Small intestine (tissue), 7 donors: Measurements from ENCODE around the gene SLC25A42. TPM values are rescaled to one million over a fixed set of nuclear protein-coding genes. Genes with fewer than 3 reads are reported as not detected.

ENCODE experiments used
- DNase-seq, 2 donors: peaks; one replicate each; pipeline versions ENCODE4 v3.0.0 to v3.0.0-alpha.2; 2013
- FAIRE-seq: peaks from 2 replicates; lab custom pipeline; 2012; peaks lifted over from hg19 to GRCh38; lab: Jason Lieb, UNC
- H3K27ac ChIP-seq, 3 donors: one replicate each; pipeline ENCODE4 v1.5.1; 2013; ENCODE audit warnings: low read length in 2 of 3, mild to moderate bottlenecking in 2 of 3, control low read depth in 1 of 3, inconsistent platforms in 1 of 3, low read depth in 1 of 3, moderate library complexity in 1 of 3
- H3K27me3 ChIP-seq, 3 donors: one replicate each; pipeline ENCODE4 v1.6.1; 2013; ENCODE audit warnings: low read length in 3 of 3, inconsistent platforms in 1 of 3; ENCODE audit not compliant: control insufficient read depth in 3 of 3, insufficient read depth in 3 of 3
- H3K36me3 ChIP-seq, 3 donors: one replicate each; pipeline ENCODE4 v1.6.1; 2013; ENCODE audit warnings: low read length in 3 of 3, inconsistent platforms in 1 of 3, low read depth in 1 of 3, mild to moderate bottlenecking in 1 of 3, moderate library complexity in 1 of 3; ENCODE audit not compliant: control insufficient read depth in 3 of 3, insufficient read depth in 2 of 3
- H3K4me1 ChIP-seq, 3 donors: one replicate each; pipeline ENCODE4 v1.6.1; 2013; ENCODE audit warnings: low read length in 2 of 3, inconsistent platforms in 1 of 3, low read depth in 1 of 3, mild to moderate bottlenecking in 1 of 3, moderate library complexity in 1 of 3; ENCODE audit not compliant: control insufficient read depth in 3 of 3, insufficient read depth in 2 of 3
- H3K4me3 ChIP-seq, 3 donors: one replicate each; pipeline ENCODE4 v1.5.1; 2013; ENCODE audit warnings: low read length in 3 of 3, control low read depth in 1 of 3, inconsistent platforms in 1 of 3, low read depth in 1 of 3, mild to moderate bottlenecking in 1 of 3, moderate library complexity in 1 of 3
- H3K9me3 ChIP-seq, 2 donors: one replicate each; pipeline ENCODE4 v1.6.1; 2013; ENCODE audit warnings: low read depth in 1 of 2, low read length in 1 of 2; ENCODE audit not compliant: control insufficient read depth in 2 of 2, insufficient read depth in 1 of 2
- WGBS, 3 donors: extraction: QIAGEN DNeasy Blood & Tissue Kit; methylation state at CpG; one replicate each; pipeline ENCODE4 v1.1.7; 2013; 5-methylcytosine and 5-hydroxymethylcytosine counted together
- polyA plus RNA-seq, 4 donors: library from polyadenylated mRNA; stranded (reverse) in 3 of 4; unstranded in 1 of 4; fragments of 200-250 nt in 3 of 4; fragments of 120-200 nt in 1 of 4; gene quantifications; one replicate each; pipeline versions ENCODE4 v1.2.1 to v1.2.3, GENCODE V29; 2013
- donor health status: healthy with polysubstance abuse.
- donor health status: control.
- donor health status: control.
- donor health status: Bipolar disorder and iron deficiency.
- donor health status: healthy.

Gene SLC25A42
- polyA plus RNA-seq, 4 donors: 5.6 to 19.6 (median 9.4) TPM

DNA sequence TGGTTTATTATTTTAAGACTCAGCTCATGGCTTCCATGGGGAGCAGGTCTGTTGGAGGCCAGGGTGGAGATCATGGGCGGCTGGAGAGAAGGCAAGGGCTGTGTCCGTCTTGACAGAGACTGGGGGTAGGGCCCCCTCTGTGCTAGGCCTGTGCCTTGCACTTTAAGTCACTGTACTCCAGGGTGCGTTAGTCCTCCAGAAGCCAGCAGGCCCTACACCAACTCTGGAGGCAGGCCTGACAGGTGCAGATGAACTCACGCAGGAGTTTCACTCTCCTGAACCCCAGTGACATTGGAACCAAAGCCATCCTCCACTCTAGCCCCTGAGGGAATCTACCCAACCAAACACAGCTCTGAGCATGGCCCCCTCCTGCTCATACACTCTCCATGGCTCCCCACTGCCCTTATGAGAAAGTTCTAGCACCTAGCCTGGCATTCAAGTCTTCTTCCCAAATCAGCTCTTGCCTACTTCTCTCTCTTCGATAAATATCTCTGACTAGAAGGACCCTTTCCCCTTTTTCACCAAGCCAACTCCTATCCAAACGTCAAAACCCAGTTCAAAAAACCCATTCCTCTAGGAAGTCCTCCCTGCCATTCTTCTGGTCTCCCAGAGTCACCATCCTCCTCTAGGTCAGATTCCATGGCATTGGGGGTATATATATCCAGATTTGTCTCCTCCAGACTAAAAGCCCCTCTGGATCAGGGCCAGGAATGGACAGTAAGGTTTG lies 91.1 kb downstream of the SLC25A42 start:
- Histone ChIP-seq H3K4me3 (no peak overlapping the region), H3K4me1 (no peaks in the 10 kb centered on the region), H3K27ac (peak overlapping the region in 1 of 3 donors; percentile 12), H3K36me3 (peaks cover 0 to 29% (median 0%) of the 10 kb centered on the region in 3 donors), H3K27me3 (no peaks in the 10 kb centered on the region), H3K9me3 (peaks cover 0 to 11% of the 10 kb centered on the region in 2 donors)
- WGBS, 3 donors: 91 to 99% (median 96%) methylated on average over 6 of the region's 6 CpGs
- no peak for FAIRE-seq
- DNase-seq: no peak

DNA sequence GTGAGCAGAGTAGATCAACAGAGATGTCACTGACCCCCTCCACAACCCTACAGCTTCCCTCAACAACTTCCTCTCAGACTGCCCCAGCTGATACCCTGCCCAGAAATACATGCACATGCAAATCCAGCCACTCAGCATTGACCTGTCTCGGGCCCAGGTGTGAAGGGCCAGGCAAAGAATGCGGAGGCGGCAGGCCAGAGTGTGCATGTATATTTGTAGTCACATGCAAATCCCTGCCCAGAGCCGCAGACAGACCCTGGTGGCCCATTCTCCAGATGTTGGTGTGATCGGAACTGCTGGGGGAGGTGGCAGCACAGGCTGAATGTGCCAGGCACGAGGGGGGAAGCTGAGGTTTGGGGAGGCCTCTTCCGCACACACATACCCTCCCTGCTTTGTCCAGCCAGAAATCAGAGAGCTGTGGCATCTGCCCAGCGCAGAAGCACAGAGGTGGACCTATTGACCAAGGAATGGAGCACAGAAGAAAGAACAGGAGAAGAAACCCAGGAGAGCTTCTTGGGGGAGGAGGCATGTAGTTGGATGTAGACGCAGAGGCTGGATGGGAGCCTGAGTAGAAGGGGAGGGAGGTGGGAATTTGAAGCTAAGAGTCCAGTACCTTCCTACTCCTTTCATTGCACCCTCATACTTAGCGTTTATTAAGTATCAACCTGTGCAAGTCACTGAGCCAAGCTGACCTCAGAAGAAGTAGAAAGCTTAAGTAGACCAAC lies 91.9 kb downstream of the SLC25A42 start:
- WGBS, 3 donors: 84 to 94% (median 92%) methylated on average over 10 of the region's 10 CpGs
- Histone ChIP-seq H3K4me3 (no peak overlapping the region), H3K27ac (peak overlapping the region in 1 of 3 donors; percentile 12), H3K9me3 (peaks cover 0 to 11% of the 10 kb centered on the region in 2 donors), H3K27me3 (no peaks in the 10 kb centered on the region), H3K36me3 (peaks cover 0 to 25% (median 0%) of the 10 kb centered on the region in 3 donors), H3K4me1 (no peaks in the 10 kb centered on the region)
- no peak for FAIRE-seq
- no peak for DNase-seq

DNA sequence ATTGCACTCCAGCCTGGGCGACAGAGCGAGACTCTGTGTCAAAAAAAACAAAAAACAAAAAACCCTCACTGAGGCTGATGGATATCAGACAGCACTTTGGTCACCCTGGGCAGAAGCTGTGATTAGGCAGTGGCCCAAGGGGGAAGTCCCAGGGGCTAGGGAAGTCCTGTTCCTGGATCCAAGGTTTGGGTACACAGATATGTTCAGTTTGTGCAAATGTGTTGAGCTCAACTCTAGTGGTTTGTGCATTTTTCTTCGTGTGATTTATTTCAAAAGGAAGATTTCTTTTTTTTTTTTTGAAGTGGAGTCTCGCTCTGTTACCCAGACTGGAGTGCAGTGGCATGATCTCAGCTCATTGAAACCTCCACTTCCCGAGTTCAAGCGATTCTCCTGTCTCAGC lies 94.0 kb downstream of the SLC25A42 start:
- no peak overlapping the region for H3K27ac ChIP-seq
- DNase-seq (no peak), FAIRE-seq (no peak)
- no peaks in the 10 kb centered on the region for H3K4me1 ChIP-seq
- peaks cover 0 to 22% (median 0%) of the 10 kb centered on the region in 3 donors for H3K36me3 ChIP-seq
- no peaks in the 10 kb centered on the region for H3K27me3 ChIP-seq
- peaks cover 0 to 11% of the 10 kb centered on the region in 2 donors for H3K9me3 ChIP-seq
- WGBS, 3 donors: 80 to 88% (median 83%) methylated on average over 6 of the region's 6 CpGs
- no peak overlapping the region for H3K4me3 ChIP-seq

DNA sequence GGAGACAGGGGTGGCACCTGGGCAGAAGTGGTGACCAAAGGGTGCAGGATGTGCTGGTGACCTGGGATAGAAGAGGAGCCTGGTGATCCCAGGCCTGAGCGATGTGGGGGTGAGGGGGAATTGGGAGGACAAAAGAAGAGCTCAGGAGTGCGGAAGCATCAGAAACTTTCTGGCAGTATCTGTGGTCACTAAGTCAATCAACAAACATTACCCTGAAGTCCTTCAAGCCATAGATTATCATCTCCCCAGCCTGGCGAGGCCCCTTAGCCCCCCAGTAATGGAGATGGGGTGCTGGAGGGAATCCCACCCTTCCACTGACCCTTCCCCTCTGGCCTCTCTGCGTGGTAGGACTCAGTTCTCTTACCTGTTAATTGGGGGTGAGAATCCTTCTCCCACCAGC lies 95.7 kb downstream of the SLC25A42 start:
- Histone ChIP-seq H3K27ac (no peak overlapping the region), H3K4me3 (no peak overlapping the region), H3K9me3 (peaks cover 0 to 11% of the 10 kb centered on the region in 2 donors), H3K36me3 (peaks cover 0 to 22% (median 0%) of the 10 kb centered on the region in 3 donors), H3K4me1 (no peaks in the 10 kb centered on the region), H3K27me3 (no peaks in the 10 kb centered on the region)
- FAIRE-seq: no peak
- 91 to 93% (median 92%) methylated on average over 4 of the region's 4 CpGs for WGBS, 3 donors
- DNase-seq: no peak

DNA sequence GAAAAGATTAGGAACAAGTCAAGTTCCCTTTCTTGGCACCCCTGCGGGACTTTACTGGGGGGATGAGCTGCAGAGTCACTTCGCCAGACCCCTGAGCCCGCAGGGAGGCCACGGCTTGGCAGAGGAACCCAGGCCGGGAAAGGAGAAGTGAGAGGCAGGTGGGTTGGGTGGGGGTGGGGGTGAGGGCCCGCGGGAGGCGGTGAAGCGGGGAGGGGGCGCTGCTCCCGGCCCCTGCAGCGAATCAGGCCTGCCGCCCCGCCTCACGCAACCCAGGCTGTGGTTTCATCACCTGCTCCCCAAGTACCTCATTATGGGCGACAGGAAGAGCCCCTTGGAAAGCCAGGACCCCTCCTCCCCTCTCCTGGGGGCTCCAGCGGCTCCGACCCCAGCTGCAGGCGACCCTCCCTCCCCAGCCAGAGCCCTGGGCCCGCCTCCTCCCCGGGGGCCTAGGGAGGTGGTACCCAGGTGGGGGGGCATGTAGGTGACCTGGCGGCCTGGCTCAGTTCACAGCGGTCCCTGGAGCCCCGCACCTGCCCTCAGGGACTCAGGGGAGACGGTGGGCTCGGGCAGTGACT lies 96.8 kb downstream of the SLC25A42 start:
- peak overlapping the region in 1 of 3 donors; percentile 28 for H3K27ac ChIP-seq
- DNase-seq: no peak

DNA sequence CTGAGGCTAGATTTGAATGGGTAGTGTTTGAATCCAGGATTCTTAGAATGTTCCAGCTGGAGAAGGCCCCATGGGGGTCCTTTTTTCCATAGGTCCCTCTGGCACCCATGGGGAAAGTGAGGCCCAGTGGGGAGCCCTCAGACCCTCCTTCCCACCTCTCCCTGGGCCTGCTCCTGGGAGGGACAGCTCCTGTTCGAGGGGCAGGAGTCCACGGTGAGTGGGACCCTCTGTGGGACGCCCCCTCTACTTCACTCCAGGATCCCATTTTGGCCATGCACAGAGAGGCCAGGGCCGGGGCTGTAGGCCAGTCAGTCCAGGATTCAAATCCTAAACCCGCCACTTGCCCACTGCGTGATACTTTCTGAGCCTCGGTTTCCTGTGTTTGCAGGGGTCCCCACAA lies 98.7 kb downstream of the SLC25A42 start:
- FAIRE-seq (no peak), DNase-seq (no peak)
- Histone ChIP-seq H3K9me3 (no peaks in the 10 kb centered on the region), H3K36me3 (peaks cover 0 to 7% (median 0%) of the 10 kb centered on the region in 3 donors), H3K27me3 (no peaks in the 10 kb centered on the region), H3K4me3 (no peak overlapping the region), H3K4me1 (no peaks in the 10 kb centered on the region), H3K27ac (no peak overlapping the region)
- 85 to 96% (median 91%) methylated on average over 7 of the region's 7 CpGs for WGBS, 3 donors

More for the DNA sequence above, 96.8 kb downstream of the SLC25A42 start:
- Histone ChIP-seq H3K36me3 (peaks cover 0 to 17% (median 0%) of the 10 kb centered on the region in 3 donors), H3K9me3 (peaks cover 0 to 9% of the 10 kb centered on the region in 2 donors), H3K27me3 (no peaks in the 10 kb centered on the region), H3K4me3 (no peak overlapping the region), H3K4me1 (no peaks in the 10 kb centered on the region)
- no peak for FAIRE-seq
- WGBS, 3 donors: 54 to 84% (median 80%) methylated on average over 11 to 26 of the region's 26 CpGs

Other genes with a start within 250 kb of the SLC25A42 start
- gene UPF1, start 232.0 kb upstream of the SLC25A42 start, polyA plus RNA-seq: 10 to 100 TPM; 37.6 to 55.1 (median 41.8) TPM
- 1 to 10 TPM in 2 of 4 donors, not detected in 2; 1.2 to 1.5 TPM for gene CERS1, start 167.8 kb upstream of the SLC25A42 start, polyA plus RNA-seq
- 100 to 1,000 TPM; 139 to 350 (median 270) TPM for gene COPE, start 144.6 kb upstream of the SLC25A42 start, polyA plus RNA-seq
- 10 to 100 TPM; 32.5 to 51.4 (median 48.6) TPM for gene DDX49, start 144.3 kb upstream of the SLC25A42 start, polyA plus RNA-seq
- gene HOMER3, start 122.8 kb upstream of the SLC25A42 start, polyA plus RNA-seq: 10 to 100 TPM in 2 of 4 donors, 1 to 10 TPM in 2; 1.6 to 13.0 (median 10.7) TPM
- 10 to 100 TPM; 23.0 to 63.5 (median 33.4) TPM for gene SUGP2, start 30.5 kb upstream of the SLC25A42 start, polyA plus RNA-seq
- 10 to 100 TPM; 17.4 to 25.1 (median 21.2) TPM for gene ARMC6, start 30.4 kb upstream of the SLC25A42 start, polyA plus RNA-seq
- gene TMEM161A, start 74.5 kb downstream of the SLC25A42 start, polyA plus RNA-seq: 10 to 100 TPM in 2 of 4 donors, 1 to 10 TPM in 2; 8.1 to 31.4 (median 18.1) TPM
- 1 to 10 TPM in 3 of 4 donors, under 1 TPM in 1; 0.74 to 3.2 (median 2.0) TPM for gene MEF2B, start 106.3 kb downstream of the SLC25A42 start, polyA plus RNA-seq
- gene BORCS8, start 128.2 kb downstream of the SLC25A42 start, polyA plus RNA-seq: 10 to 100 TPM; 15.1 to 24.7 (median 18.4) TPM
- gene RFXANK, start 128.3 kb downstream of the SLC25A42 start, polyA plus RNA-seq: 100 to 1,000 TPM in 2 of 4 donors, 10 to 100 TPM in 2; 59.7 to 149 (median 104) TPM
- gene NR2C2AP, start 139.4 kb downstream of the SLC25A42 start, polyA plus RNA-seq: 10 to 100 TPM in 3 of 4 donors, 1 to 10 TPM in 1; 8.1 to 22.9 (median 15.9) TPM
- under 1 TPM in 3 of 4 donors, not detected in 1; 0.03 to 0.27 (median 0.16) TPM for gene NCAN, start 148.0 kb downstream of the SLC25A42 start, polyA plus RNA-seq
- 100 to 1,000 TPM in 2 of 4 donors, 10 to 100 TPM in 2; 53.6 to 477 (median 106) TPM for gene TM6SF2, start 209.3 kb downstream of the SLC25A42 start, polyA plus RNA-seq